HG03097 (cell line): ENCODE measurements around the gene NDUFAF8.

Source experiments
- ATAC-seq: cut with Tn5 transposase; IDR thresholded peaks from one replicate; pipeline ENCODE4 v1.9.1; 2021; ENCODE audit not compliant: unreplicated experiment, low FRiP score

NDUFAF8 gene

GRCh38 chr17:81250286-81251093 is 11.4 kb downstream of the NDUFAF8 start:
- no peak for ATAC-seq

GRCh38 chr17:81251094-81251708 is 12.1 kb downstream of the NDUFAF8 start:
- no peak for ATAC-seq

DNA sequence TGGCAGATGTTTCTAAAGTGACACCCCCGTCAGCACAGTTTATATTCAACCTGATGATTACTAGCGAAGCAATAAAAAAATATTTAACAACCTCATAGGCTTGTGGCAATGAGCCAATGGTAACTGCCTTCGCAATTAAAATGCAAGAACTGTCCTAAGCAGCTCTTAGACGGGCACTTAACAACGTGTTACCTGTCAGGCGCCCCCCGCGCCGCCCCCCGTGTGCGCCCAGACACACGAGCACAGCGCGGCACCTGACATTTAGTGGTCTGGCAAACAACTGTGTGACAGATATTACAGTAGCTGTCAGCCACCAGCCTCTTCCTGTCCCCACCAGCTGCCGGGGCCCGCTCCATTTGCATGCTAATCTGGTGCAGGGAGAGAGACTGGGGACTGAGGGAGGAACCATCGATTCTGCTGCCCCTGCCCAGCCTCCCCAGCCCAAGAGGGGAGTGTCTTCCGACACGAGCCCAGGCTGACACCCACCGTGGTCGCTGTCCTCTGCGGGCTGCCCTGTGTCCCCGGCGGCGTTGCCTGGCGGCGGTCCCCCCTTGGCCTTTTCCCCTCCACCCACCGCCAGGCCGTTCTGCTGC is 12.7 kb downstream of the NDUFAF8 start:
- ATAC-seq: no peak

DNA sequence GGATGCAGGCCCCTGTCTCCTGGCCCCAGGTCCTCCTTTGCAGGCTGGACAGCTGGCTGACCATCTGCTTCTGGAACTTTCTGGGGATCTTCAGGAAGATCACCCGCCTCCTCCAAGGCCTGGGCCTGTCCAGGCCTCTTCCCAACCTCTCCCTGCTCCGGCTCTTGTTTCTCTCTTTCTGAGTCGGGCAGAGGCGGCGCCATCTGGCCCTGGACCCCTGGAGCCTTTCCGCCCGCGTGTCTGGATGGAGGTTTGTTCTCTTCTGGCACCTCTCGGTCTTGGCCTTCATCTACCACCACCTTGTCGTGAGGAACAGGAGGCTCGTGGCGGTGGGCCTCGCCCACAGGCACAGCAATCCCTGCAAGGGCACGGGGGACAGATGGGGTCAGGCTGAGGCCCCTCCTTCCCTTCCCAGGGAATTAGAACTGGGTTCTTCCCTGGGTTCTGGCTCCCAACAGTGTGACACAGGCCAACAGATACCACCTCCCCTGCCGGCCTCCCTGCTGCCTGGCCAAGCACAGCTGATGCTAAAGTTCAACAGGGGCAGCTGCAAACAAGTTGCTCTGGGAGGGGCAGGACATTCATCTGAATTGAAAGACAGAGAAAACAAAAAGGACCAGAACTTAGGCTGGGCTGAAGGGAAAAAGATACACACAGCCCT is 13.3 kb downstream of the NDUFAF8 start:
- no peak for ATAC-seq

DNA sequence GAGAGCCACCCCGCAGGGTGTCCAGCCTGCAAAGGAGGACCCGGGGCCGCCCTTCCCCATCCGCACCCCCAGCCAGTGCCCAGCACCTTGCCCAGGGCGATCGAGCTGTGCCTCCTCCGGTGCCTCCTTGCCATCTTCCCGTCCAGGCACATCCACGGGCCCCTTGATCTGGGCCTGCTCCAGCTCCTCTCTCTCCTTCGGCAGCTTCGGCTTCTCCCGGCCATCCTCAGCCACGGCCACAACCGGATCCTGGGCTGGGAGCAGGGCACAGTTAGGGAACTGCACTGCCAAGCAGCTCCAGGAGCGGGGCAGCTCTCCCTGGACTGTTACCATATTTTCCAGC is 13.8 kb downstream of the NDUFAF8 start:
- no peak for ATAC-seq

DNA sequence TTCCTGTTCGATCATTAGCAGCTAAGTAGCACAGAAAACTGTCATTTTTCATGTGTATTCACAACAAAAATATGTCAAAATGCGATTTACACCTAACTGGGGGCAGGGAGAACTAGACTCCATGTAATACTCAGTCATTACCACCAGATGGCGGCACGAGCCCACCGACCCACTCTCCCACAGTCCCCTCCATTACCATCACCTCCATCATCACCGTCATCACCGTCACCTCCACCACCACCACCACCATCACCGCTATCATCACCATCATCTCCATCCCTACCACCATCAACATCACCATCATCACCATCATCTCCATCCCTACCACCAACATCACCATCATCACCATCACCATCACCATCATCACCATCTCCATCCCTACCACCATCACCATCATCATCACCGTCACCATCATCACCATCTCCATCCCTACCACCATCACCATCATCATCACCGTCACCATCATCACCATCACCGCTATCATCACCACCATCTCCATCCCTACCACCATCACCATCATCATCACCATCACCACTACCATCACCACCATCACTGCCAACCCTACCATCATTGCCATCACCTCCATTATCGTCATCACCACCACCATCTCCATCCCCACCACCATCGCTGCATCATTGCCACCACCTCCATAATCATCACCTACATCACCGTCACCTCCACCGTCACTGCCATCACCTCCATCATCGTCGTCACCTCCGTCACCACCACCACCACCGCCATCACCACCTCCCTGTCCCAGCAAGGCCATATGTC is 14.4 kb downstream of the NDUFAF8 start:
- ATAC-seq: no peak

- ATAC-seq: no peak
These were observed 16.0 kb downstream of the NDUFAF8 start for GRCh38 chr17:81254955-81255717.

- ATAC-seq: no peak
These were observed 17.5 kb downstream of the NDUFAF8 start for GRCh38 chr17:81256616-81257015.

- no peak for ATAC-seq
These were observed 18.4 kb downstream of the NDUFAF8 start for GRCh38 chr17:81257533-81257932.

- no peak for ATAC-seq
These were observed 19.2 kb downstream of the NDUFAF8 start for GRCh38 chr17:81258292-81258691.

DNA sequence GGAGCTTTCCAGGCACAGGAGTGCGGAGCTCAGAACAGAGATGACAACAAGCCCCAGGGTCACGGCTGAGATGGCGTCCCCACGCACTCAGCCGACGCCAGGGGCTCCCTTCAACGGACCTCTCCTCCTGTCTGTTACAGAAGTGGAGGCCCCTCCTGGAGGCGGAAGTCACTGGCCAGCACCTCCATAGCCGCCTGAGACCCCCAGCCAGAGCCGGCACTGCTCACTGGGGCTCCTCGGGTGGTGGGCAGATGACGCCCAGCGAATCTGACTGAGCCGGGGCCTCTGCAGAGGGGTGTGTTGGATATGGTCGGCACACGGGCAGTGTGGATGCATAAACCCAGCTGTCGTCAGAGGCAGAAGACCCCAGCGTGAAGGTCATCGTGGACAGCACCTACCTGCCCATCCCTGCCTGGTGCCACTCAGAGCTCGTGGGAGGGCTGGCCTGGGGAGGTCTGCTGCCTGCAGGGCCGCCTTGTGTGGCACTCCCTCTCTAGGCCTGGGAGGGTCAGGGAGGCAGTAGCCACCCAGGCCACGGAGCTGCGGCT is 20.0 kb downstream of the NDUFAF8 start:
- ATAC-seq: no peak

DNA sequence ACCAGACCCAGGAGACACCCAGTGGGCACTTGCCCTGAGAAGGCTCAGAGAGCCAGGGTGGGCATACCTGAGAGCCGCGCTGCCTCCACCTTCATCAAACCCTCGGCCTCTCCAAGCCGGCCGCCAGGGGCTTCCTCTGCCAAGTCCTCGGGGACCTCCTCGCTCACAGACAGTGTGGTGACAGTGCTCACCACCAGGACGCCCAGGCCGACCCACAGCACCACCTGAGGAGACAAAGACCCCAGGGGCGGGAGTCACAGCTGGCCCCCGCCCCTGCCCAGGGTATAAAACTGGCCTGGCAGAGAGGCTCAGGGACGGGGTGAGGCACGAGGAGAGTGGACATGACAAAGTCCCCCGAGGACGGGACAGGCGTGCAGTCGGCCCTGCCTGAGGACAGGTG is 21.1 kb downstream of the NDUFAF8 start:
- ATAC-seq: no peak

DNA sequence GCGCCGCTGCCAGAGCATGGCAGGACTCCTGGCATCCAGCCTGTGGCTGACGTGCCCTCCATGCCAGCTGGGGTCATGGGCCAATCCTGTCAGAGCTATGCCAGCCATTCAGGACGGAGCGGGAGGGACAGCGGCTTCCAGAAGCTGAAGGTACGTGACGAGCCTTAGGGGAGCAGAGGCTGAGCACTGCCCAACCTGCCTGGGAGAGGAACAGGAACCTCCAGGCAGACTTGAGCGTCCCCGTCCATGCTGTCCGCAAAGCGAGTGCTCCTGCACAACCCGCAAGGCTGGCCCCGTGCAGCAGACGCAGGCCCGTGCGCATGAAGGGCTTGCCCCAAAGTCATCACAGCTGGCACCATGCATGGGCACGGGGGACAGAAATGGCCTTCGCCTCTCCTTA is 21.5 kb downstream of the NDUFAF8 start:
- ATAC-seq: no peak

- ATAC-seq: no peak
These were observed 22.0 kb downstream of the NDUFAF8 start for GRCh38 chr17:81261096-81261495.

GRCh38 chr17:81261582-81262336 is 22.6 kb downstream of the NDUFAF8 start:
- no peak for ATAC-seq

- no peak for ATAC-seq
These were observed 24.5 kb downstream of the NDUFAF8 start for GRCh38 chr17:81263371-81264181.

GRCh38 chr17:81264640-81265039 is 25.5 kb downstream of the NDUFAF8 start:
- ATAC-seq: no peak

GRCh38 chr17:81265576-81265975 is 26.5 kb downstream of the NDUFAF8 start:
- ATAC-seq: no peak
